Medulla oblongata (tissue), 1 donor: Measurements from ENCODE around the gene ETFA.

ENCODE experiments used
- DNase-seq: peaks from one replicate; pipeline ENCODE4 v3.0.0-alpha.2; 2015; ENCODE audit errors: extremely low spot score

The ETFA gene

GRCh38 chr15:76176487-76177085 lies 134.7 kb downstream of the ETFA start:
- no peak for DNase-seq

DNA sequence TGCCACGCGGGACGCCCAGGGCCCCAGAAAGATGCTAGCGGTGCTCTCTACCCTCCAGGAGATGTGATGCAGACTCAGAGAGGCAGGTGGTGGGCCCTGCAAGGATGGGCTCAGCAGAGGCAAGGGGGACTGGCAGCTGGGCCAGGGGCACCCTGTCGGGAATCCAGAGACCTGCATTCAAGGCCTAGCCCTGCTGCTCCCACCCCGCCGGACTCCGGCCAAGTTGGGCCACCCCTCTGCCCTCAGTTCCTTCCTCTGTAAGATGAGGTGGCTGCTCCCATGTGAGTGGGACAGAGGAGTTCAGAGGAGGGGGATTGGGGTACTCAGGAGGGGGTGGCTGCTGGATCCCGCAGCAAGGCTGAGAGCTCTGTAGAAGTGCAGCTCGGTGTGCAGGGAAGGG lies 135.2 kb downstream of the ETFA start:
- no peak for DNase-seq

DNA sequence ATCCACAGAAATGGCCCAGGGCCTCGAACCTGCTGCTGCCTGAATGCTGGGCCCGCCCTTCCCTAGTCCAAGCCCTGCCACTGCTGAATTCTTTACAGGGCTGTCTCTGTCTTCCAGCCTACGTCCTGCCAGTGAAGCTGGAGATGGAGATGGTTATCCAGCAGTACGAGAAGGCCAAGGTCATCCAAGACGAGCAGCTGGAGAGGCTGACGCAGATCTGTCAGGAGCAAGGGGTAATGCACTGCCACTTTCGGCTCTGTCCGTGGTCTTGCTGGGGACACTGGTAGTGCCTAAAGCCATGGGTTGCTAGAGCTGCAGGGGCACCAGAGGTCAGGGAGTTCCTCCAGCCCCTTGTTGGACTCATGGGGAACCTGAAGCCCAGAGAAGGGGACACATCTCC lies 135.8 kb downstream of the ETFA start:
- no peak for DNase-seq

- DNase-seq, result no peak
Observed at GRCh38 chr15:76174654-76175053, 136.6 kb downstream of the ETFA start.

GRCh38 chr15:76173317-76173834 lies 137.9 kb downstream of the ETFA start:
- DNase-seq, result no peak

DNA sequence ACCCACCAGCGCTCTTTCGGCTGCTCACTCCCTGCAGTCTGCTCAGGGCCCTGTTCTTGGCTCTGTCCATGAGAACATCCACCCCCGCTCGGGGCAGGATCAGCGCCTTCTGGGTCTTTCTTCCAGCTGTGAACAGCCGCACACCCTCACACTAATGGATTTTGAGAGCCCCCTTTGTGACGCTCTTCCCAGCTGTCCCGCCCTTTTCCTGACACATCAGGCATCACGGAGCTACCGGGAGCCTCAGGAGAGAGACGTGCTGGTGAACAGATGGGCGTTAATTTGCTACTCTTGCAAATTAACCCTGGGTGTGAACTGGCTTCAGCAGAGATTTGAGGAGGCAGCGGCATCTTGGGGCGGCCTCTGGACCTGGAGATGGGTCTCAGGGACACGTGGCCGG lies 138.5 kb downstream of the ETFA start:
- DNase-seq, result no peak

- no peak for DNase-seq
Observed at GRCh38 chr15:76169911-76170800, 141.1 kb downstream of the ETFA start.

- DNase-seq, result no peak
Observed at GRCh38 chr15:76169018-76169417, 142.3 kb downstream of the ETFA start.

DNA sequence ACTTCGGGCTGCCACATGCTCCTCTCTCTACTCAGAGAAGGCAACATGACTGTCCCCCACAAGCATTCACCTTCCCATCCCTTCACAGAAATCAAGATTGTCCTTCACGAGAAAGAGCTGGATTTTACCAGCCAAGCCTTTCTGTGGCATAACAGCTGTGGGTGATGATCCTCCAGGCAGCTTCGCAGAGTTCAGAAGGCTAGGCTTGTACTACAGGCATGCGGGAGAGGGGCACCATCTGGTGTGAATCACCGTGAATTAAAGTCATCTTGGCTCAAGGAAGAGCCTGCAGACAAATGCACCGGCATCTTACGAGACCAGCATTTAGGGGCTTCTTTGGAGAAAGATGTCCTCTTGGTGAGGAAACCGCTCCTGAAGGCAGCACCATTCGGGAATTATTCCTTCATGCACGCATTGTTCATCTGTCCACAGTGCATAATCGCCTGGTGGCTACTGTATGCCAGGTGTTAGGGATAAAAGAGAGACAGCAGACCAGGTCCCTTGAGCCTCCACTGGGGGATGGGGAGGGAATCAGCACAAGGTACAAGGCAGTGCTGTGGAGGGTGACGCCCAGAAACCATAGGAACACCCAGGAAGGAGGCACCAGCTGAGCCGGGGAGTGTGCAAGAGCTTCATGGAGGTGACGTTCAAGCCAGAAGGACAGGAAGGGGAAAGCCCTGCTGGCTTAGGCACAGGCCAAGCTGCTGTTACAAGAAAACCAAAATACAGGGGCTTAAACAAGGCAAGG lies 142.9 kb downstream of the ETFA start:
- no peak for DNase-seq

DNA sequence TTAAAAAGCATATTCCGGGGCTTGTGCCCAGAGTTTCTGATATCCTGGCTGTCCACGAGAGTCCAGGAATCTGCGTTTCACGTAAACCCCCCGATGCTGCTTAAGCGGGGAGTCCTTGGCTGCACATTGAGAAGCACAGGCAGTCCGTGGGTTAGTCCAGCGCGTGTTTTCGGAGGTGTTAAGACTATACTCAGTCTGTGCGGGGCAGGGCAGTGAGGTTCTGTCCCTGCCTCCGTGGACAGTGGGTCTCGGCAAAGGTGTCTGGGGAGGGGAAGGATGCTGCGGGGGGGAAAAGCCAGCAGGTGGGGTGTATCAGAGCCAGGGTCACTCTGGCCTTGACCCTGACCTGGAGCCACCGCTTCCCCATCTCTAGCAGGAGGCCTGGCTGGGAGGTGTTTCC lies 145.3 kb downstream of the ETFA start:
- no peak for DNase-seq
